Measurements from ENCODE around the gene PRTG.

- TF ChIP-seq POLR2AphosphoS5 (IDR thresholded peaks at IDR 0.05; ENCODE audit: low read depth, low read length) (no peak), POLR2A (IDR thresholded peaks at IDR 0.05; ENCODE audit: low read depth, low read length) (no peak)
Observed at GRCh38 chr15:55652359-55652758, 90.6 kb downstream of the PRTG start.
